Amniotic stem cell (primary cell): ENCODE measurements around the gene NR2F2.

Source experiments
- DNase-seq: peaks from one replicate; lab custom pipeline; 2025; lab: John Stamatoyannopoulos, UW

Gene NR2F2

DNA sequence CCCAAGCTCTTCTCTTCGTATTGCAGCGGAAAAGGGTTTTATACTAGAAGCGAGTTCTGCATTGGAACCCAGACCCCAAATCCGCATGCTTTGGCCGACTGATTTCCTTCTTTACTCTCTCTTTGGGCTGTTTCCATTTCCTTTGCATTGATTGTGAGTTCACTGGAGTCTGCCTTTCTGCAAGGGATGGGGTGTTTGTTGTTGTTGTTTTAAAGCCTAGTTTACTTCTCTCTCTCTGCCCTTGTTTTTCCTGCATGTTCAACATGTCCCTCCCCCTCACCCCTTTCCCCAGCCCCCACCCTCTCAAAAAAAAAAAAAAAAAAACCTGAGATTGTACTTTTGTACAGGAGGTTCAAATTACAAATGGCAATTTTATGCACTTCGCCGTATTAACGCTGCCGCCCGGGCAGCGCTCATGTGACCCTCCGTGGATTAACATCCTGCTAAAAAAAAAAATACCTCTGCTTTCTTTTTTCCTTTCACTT, 2.2 kb downstream of the NR2F2 start:
- DNase-seq: no peak

DNA sequence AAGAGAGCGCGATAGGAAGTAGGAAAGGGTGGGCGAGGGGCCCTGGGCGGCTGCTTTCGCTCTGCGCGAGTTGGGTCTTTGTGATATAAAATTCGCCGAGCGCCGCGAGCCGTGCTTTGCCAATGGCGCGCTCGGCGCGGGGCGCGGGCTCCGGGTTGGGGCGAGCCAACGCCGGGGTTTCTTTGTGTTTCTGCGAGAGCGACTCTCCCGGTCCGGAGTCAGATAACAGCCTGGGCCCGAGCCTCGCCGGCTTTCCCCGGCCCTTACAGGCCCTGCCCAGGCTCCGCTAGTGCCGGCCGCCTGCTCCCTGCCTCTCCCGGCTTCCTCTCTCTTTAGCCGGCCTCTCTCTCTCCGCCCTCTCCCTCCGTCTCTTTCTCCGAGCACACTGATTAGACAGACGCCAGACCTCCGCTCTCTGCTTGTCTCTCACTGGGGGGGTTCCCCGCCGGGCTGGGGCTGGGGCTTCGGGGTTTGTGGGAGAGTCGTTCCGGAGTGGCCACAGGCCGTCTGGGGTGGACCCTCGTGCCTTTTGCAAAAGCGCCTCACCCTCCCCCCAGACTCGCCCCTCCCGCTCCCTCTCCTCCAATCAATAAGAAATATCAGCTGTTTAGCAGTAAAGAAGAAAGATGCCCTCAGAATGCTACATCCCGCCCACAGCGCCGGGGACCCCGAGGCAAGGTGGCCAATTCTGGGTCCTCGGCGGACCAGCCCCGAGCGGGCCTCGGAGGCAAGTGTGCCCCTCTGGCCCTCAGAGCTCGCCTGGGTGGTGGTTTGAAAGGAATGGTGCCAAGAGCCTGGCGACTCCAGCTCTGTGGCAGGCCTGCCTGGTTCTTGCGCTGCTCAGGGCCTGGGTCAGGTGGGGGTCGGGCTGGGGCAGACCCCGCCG, 2.9 kb downstream of the NR2F2 start:
- no peak for DNase-seq

DNA sequence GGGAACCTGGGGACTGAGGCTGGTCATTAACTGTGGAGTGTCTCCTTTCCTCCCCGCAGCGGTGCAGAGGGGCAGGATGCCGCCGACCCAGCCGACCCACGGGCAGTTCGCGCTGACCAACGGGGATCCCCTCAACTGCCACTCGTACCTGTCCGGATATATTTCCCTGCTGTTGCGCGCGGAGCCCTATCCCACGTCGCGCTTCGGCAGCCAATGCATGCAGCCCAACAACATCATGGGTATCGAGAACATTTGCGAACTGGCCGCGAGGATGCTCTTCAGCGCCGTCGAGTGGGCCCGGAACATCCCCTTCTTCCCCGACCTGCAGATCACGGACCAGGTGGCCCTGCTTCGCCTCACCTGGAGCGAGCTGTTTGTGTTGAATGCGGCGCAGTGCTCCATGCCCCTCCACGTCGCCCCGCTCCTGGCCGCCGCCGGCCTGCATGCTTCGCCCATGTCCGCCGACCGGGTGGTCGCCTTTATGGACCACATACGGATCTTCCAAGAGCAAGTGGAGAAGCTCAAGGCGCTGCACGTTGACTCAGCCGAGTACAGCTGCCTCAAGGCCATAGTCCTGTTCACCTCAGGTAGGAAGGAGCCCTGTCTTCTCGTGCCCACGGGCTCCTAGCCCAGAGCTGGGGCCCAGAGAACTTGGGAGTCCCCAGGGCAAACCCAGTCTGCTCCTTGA, 3.7 kb downstream of the NR2F2 start:
- DNase-seq: no peak

DNA sequence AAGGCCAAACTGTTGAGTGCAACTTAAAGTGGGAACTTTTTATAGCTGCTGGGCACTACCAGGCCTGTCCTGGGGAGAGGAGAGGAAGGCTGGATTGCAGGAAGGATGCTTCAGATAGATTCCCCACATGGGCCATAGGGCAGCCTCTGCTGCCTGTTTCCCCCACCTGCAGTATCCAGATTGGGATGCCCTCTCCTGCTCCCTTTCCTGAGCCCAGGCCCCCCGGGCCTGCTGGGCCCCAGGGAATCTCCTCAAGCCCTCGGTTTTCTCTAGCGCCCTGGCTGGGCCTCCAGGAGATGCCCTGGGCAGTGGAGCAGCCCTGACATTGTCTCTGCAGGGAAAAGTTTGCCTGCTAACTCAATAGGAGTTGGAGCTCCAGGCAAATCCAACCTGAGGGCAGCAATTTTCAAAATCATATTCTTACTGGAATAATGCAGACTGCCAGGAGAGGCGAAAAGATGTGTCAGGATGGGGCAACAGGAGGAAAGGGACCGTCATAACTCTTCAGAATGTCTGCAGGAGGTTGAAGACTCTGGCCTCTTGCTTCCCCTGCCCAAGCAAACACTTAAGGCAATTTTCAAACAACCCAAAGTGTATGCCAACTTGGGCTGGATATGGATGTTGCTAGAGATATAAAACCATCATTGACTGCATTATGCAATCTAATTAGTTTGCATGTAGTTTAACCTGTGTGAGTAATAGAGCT, 4.4 kb downstream of the NR2F2 start:
- no peak for DNase-seq

DNA sequence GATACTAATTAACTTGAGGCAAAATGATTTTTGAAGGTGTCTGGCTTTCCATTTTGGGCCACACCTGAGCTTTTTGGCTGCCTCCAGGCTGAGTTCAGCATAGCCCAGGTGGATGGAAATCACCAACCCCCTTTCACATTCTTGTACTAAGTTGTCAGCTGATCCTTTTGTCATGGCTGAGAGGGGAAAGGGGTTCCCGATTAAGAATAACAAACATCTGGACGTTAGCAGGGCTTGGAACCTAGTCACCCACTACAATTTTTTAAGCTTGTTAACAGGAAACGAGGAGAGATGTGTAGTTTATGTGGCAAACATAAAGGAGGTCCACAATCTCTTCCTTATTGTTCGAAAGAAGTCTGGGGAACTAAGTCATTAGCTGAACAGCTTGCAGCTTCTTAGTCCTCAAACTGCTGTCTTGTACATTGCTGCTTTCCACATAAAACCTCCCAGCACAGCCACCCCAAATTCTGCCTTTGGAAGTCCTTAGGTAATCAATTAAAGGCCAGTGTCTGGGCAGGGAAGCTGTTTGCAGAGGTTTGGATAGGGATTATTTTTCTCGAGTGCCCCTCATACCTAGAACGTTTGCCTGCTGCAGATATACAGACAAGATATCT, 5.0 kb downstream of the NR2F2 start:
- DNase-seq: no peak

DNA sequence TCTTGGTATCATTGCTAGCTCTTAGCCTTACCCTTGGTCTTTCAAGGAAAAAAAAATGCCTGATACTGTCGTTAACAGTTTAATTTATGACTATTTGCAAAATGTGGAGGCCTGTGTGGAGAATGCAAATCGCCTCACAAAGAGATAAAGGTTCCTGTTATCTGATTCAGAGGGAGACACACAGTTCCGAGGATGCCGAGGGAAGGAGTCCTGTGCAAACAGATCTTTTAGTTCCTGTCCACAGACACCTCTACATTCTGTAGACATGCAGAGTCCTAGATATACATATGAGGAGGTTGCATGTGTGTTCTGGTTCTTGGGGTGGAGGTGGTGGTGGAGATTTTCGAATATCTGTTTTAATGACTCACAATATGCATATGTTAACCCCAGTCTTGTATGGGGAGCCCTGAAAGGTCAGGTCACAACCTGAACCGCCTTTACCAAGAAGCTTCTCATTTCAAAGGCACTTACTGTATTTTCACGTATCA, 5.7 kb downstream of the NR2F2 start:
- no peak for DNase-seq

DNA sequence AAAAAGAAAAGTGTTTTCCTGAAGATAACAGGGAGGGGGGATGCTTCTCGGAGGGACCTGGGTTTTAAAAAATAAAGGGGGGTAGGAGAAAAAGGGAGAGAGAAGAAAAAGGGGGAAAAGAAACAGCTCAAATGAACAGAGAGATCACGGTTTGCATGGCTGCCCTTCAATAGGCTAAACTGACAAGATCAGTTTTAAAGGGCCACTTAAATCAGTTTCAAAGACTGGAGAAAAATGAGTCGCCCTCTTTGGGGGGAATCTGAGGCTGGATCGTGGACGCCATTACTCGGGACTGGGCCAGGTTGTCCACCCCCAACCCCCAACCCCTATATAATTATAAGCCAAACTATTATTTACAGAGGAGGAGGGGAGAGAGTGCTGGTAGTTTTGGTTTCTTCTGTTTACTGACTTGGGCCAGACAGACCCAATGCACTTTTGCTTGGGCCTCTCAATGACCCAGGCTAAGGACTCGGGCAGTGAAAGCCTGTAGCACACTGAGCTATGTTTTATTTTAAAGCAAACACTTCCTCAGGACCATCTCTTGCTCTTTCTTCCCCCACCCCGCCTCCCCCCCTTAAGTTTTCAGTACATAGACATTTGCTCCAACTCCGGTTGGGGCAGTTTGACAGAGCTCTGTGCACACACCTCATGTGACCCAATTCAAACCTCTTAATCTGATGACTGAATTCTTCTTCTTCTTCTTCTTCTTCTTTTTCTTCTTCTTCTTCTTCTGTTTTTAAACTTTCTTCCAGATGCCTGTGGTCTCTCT, 6.3 kb downstream of the NR2F2 start:
- DNase-seq: no peak

DNA sequence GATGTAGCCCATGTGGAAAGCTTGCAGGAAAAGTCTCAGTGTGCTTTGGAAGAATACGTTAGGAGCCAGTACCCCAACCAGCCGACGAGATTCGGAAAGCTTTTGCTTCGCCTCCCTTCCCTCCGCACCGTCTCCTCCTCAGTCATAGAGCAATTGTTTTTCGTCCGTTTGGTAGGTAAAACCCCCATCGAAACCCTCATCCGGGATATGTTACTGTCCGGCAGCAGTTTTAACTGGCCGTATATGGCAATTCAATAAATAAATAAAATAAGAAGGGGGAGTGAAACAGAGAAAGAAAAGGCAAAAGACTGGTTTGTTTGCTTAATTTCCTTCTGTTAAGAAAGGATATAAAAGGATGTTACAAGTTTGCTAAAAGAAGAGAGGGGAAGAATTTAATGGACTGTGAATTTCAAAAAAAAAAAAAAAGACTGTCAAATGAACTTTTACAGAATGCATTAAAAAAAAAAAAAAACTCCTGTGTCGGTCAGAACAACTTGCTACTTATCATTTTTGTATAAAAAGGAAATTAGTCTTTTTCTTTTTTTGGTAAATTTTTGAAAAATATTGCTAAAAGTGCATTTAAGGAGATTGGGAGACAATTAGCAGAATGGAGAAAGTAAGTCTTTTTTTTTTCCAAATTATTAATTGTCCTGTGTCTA, 7.0 kb downstream of the NR2F2 start:
- DNase-seq: no peak

DNA sequence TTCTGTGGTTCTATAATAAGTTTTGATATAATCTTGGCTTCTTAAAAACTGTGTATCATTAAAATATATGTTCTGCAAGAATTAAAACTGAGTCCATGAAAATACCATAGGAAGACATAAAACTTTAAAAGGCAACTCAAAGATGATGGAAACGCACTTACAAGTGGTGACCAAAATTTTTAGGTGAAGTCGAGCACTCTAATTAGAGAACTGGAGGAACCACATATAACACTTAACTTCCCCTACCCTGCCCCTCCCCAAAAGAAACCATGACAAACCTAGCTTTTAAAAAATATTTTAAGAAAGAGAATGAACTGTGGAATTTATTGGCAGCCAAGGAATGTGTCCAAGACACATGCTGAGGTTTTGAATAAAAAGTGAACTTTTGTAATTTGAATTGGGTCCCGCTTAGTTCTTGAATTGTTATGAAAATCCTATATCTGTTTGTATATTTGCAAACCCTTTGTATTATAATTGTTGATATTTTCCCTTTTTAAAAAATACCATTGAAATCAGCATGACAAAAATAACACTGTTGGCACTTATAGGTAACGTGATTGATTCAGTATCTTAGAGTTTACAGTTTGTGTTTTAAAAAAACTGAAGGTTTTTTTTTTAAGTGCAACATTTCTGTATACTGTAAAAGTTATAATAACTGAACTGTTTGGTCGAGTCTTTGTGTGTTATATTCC, 7.7 kb downstream of the NR2F2 start:
- DNase-seq: no peak

DNA sequence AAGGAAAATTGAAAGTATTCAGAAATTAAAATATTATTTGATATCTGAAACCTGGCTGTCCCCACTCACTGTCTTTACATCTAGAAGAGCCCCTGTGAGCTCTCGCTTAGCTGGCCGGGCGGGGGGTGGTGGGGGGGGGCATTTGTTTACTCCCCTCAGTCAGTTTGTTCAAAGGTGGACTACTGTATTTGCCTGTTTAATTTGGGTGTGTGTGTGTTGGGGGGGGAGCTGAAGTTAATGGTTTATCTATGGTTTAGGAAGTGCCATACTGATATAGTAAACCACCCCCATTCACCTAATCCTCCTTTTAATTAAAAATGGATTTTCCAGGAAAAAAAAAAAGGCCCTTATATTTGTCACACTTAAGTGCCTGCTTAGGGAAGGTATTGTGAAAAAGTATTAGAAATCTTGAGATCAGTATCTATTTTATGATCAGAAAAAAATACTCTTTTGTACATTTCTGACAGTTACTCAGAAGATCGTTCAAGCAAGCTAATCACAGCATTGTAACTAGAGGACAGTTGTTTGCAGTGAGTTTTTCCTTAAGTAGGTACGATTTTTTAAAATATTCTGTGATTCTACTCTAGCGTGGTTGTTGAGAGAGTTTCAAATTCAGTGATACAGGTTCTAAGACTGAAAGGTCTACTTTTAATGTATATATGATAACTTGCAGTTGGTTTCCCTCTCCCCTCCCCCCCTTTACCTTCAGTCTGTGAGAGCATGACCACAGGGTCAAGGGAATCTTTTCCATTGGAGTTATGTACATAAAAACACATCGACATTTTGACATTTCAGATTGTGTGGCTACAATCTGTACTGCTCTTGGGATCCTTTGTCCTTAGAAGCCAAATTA, 8.5 kb downstream of the NR2F2 start:
- no peak for DNase-seq

DNA sequence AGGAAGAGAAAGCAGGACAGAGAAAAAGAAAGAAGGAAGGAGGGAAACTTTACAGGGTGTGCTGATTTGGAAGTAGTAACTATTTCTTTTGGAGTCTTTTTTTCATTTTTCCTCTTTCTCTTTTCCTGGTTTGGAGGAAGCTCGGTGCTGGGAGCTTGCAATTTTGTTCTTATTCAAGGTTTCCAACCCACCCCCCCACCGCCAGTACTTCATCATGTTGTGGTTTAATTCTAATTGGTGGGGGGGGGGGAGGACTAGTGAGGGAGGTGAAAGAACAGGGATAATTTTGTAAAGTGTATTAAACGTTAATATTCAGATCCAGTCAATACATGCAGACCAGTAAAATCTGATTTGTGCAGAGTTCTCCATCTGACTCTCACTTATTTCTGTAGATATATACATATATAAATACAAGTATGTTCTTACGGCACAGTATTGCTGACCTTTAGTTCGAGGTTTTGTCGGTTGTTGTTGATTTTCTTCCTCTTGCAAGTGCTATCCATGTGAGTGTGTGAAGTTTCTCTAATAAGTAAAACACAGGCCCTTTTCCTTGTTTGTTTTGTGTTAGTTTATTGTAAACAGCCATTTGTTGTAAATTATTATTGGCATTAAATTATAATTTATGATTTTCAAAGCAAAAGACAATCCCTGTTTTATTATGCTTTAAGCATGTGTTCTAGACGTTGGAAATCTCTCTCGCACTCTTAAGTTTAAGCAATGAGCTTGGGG, 9.3 kb downstream of the NR2F2 start:
- DNase-seq: no peak

DNA sequence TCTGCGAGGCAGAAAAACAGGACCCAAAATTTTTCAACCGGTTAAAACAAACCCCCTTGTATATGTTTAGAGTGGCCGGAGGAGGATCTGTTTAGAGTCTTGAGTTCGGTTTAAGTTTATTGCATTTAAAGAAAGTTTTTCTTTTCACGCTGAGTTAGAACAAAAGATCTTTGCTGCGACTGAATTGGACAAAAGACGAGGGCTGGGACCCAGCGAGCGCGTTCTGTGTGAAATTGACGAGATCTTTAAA, 9.8 kb downstream of the NR2F2 start:
- DNase-seq: no peak

DNA sequence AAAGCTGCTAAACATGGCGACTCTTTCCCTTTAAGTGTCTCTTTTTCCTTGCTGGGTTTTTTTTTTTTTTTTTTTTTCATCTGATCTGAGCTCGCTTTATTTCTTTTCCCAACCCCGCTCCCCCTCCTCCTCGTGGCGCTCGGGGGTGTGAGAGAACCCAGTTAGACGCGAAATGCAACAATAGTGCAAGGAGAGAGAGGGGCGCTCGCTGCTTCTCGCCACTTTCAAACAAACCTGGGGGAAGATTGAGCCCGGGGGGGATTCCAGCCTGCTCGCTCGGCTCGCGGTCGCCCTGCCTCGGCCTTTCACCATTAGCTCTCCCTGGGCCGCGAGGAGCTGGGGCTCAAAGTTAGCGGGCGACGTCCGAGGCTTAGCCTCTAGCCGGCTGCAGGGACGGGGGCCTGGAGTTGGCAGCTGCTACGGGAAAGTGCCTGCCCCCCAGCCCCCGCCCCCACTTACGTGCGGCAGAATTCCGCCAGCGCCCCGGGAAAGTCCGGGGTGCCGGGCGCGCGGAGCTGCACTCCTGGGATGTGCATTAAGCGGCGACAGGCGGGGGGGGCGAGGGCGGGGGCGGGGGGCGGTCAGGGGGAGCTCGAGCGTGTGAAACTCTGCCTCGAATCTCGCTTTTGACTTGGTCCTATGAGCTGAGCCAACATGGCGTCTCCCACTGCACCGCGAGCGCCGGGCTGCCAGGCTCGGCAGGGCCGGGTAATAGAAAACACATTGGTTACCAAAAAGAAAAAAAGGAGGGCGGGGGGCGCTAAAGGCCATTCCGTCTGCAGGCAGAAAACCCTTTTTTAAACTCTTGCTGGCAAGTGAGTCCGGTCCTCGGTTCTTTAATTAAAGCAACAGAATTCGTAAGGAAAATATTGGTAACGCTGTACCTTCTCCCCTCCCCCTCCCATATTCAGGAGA, 10.4 kb downstream of the NR2F2 start:
- DNase-seq: no peak

DNA sequence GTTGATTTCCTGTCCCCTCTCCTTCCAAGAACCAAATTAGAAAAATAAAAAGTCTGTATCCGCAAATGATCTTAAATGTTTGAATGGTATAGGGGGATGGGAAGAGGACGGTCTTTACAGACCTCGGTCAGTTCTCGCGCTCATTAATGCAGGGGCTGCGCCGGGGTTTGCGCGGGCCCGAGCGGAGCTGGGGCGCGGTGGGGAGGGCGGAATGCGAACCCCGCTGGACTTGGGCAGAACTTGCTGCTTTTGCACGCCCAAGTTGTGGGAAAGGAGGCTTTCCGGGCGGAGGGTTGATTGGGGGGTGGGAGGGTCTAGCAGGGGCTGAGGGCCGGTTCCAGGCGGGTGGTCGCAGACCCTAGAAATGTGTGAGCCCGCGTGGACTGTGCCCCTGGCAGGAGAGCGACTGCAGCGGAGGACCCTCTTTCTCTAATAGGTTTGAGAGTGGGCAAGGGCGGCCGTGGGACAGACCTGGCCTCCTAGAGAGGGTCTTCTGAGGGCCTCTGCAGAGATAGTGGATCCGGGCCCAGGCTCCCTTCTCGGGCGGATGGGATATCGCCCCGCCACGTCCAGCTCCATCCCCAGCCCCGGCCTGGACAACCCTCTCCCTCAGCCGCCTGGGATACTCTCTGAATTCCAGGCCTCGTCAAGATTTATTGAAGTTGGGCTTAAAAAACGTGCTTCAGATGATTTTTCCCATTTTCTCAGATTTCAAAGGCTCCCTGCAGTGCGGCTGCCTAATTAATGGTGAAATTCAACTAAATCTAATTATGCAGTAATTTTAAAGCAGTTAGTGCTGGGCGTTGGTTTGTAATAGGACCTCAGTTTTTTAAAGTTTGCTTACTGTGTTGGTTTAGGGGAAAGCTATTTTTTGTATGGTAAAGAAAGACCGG, 11.3 kb downstream of the NR2F2 start:
- DNase-seq: no peak

DNA sequence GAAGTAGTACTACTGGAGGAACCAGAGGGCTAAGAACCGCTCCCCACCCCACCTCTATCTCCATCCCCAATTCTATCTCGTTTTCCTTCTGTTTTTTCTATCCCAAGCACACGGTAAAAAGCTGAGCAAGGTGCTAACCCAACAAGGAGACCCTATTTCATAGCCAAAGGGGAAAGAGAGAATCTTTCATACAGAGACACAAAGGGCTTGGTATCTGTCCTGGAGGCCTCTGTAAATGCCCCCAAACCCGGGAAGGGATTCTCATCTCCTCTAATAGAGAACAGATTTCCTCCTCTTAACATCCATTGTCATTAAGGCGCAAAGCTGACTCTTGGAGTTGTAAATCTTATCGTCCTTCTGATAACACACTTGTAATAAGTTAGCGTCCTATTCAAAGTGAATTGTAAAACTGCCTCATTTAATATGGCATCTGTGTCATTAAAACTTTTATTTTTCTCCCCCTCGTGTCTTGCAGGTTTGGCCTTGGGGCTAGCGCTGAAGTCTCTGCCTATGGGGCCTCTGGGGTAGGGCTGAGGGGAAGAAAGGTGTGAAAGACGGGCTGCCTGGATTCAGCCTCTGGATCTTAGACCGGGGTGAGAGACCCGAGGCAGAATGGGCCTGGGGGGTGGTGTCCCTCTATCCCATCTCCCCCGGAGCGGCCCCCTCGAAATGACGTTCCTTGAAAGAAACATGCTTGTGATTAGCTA, 12.1 kb downstream of the NR2F2 start:
- DNase-seq: no peak
